GM18951 (cell line): ENCODE results near the gene ZNF512B.
"Not testable (repeated sequence)": the region's sequence is repeated elsewhere in the genome, so short reads cannot be mapped to it uniquely, and the experiment has no call there.

Experiments used
- POLR2A ChIP-seq: IDR thresholded peaks from 4 replicates; pipeline ENCODE4 v1.6.1; 2011; ENCODE audit warnings: mild to moderate bottlenecking; ENCODE audit not compliant: insufficient read length, insufficient read depth; ENCODE audit errors: extremely low read depth
- in situ Hi-C: fragments of 300-500 bp; cut with MboI; formaldehyde crosslinking; loops from one replicate; pipeline ENCODE4 v1.12.0; 2022; ENCODE audit warnings: low sequenced_read_pairs, mixed read lengths, inconsistent platforms; ENCODE audit not compliant: unreplicated experiment

The ZNF512B gene

GRCh38 chr20:63980806-63981728 lies 11.3 kb upstream of the ZNF512B start, which contains the start of gene PRPF6:
Gene PRPF6, plus strand, starts transcription at chr20:63981132. Its CDS starts 114 bp downstream, at chr20:63981246.
- in situ Hi-C loops, result no loop called here
- peak; percentile 75 for TF ChIP-seq POLR2A

GRCh38 chr20:63980317-63980805 lies 10.6 kb upstream of the ZNF512B start:
- no peak for TF ChIP-seq POLR2A
- in situ Hi-C loops, result no loop called here

GRCh38 chr20:63979557-63980316 lies 10.0 kb upstream of the ZNF512B start, which contains the start of gene SAMD10:
Gene SAMD10, minus strand, starts transcription at chr20:63979642. Its CDS starts 175 bp downstream, at chr20:63979467.
- in situ Hi-C loops, result no loop called here

GRCh38 chr20:63979229-63979556 lies 9.5 kb upstream of the ZNF512B start:
- TF ChIP-seq POLR2A, result no peak
- in situ Hi-C loops, result no loop called here

More at GRCh38 chr20:63979557-63980316, 10.0 kb upstream of the ZNF512B start, which contains the start of gene SAMD10:
- TF ChIP-seq POLR2A, result peak; percentile 62

- in situ Hi-C loops, result no loop called here
- TF ChIP-seq POLR2A, result peak; percentile 65
Measured at GRCh38 chr20:63978319-63979228, 8.8 kb upstream of the ZNF512B start.

- peak; percentile 9 for TF ChIP-seq POLR2A
- in situ Hi-C loops, result no loop called here
Measured at GRCh38 chr20:63977739-63978276, 8.1 kb upstream of the ZNF512B start.

GRCh38 chr20:63976980-63977738 lies 7.4 kb upstream of the ZNF512B start:
- in situ Hi-C loops, result no loop called here
- TF ChIP-seq POLR2A, result no peak

- in situ Hi-C loops, result not testable (repeated sequence)
Measured at GRCh38 chr20:63976511-63976910, 6.8 kb upstream of the ZNF512B start.

GRCh38 chr20:63974402-63975200 lies 4.9 kb upstream of the ZNF512B start:
- no peak for TF ChIP-seq POLR2A
- in situ Hi-C loops, result no loop called here

GRCh38 chr20:63973636-63974401 lies 4.1 kb upstream of the ZNF512B start:
- TF ChIP-seq POLR2A, result no peak
- in situ Hi-C loops, result no loop called here
